RPMI8226 (cell line): ENCODE results near the gene ADAMTS4.

Experiments
- DNase-seq: peaks from one replicate; pipeline ENCODE4 v3.0.0-alpha.2; 2015

ADAMTS4 gene

DNA sequence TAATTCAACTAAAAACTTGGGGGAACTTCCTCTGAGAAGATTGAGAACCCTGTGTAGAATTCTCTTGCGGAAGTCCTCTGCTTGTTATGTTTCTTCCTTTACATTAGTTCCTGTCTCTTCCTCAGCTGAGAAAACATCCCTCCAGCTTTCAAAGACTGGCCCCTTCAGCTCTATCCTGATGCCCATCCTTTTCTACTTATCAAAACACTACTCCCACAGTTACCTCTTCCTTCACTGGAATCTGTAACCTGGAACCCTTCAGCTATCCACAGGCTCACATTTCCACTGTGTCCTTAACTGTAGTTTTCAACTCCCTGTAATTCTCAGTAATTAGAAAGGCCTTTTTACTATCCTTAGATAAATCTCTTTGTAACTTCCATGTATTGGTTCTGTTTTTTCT lies 60.4 kb downstream of the ADAMTS4 start:
- DNase-seq = no peak

DNA sequence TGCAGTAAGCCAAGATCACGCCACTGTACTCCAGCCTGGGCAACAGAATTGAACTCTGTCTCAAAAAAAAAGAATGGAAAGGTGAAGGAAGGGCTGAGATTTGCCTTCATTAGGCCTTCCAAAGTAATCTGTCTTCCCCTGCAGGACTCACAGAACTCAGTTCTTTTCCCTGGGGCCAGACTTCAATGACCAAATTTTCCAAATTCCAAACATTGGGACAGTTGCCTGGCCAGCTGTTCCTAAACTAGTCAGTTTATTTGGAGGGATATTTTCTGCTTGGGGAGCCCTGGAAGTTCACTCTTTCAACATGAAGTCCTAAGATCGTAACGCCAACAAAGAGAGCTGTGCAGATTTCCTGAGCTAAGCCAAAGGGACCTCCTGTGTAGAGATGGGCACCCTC lies 61.0 kb downstream of the ADAMTS4 start:
- DNase-seq = no peak
